Measurements from ENCODE around the gene MYO1D.
"Not testable (repeated sequence)": the region's sequence is repeated elsewhere in the genome, so short reads cannot be mapped to it uniquely, and the experiment has no call there.

MYO1D gene

DNA sequence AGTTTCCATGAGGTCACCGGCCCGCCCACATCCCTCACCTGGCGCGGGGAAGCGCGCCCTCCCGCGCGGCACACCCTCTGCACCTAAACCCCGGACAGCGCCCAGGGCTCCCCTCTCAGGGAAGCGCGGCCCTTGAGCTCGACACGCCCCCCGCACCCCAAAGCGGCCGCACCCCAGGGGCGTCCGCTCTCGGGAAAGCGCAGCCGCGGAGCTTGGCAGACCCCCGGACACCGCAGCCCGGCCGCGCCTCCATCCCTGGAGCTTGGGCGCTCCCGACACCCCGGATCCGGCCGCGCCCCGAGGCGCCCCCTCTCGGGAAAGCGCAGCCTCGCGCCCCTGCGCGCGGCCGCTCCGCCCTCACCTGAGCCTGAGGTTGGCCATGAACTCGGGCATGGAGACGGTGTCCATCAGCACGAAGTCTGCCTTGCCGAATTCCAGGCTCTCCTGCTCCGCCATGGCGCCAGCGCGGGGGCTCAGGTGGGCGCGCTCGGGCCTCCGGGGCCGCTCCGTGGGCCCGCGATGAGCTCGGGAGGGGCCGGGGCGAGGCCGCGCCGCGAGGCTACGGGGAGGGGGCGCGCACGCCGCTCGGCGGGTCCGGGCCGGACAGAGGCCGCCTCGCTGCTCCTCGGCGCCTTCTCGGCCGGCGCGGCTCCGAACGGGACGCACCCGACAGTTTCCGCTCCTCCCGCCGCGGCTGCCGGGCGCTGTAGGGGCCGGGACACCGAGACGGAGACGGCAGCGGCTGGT lies at the start of gene MYO1D:
Gene MYO1D, minus strand, starts transcription at position 708 of the 747 bp plus-strand sequence. Its CDS starts 252 bp downstream, at position 456.
- DNase-seq, result peak; percentile 54

DNA sequence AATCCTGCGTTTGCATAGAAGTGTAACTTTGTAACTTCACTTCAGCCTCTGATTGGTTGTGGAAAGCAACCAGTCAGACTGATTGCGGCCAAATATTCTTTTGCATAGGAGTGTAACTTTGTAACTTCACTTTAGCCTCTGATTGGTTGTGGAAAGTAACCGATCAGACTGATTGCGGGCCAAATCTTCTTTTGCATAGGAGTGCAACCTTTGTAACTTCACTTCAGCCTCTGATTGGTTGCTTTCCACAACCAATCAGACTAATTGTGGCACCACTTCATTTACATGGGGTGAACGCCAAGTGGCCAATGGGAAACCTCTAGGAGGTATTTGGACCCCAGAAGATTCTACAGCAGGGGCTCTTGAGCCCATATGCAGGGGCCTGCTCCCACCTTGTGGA lies 49.3 kb upstream of the MYO1D start:
- no peak for DNase-seq

DNA sequence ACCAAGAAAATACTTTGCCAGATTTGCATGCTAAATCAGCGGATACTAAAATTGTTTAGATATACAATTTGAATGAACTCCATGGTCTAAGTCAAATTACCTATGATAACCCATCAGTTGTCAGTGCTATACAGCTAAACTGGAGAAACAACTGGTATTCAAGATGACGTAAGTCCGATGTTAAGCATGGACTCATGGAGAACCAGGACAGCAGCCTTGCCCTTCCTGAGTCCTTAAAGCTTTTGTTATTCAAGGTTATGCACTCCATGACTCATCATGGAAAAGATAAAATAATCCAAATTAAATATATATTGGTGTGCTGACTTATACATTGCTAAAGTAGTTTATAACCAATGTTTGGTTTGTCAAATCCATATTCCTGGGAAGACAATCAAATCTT lies 47.0 kb upstream of the MYO1D start:
- DNase-seq, result not testable (repeated sequence)

- DNase-seq, result no peak
These were observed 44.1 kb upstream of the MYO1D start for GRCh38 chr17:32921017-32921416.

DNA sequence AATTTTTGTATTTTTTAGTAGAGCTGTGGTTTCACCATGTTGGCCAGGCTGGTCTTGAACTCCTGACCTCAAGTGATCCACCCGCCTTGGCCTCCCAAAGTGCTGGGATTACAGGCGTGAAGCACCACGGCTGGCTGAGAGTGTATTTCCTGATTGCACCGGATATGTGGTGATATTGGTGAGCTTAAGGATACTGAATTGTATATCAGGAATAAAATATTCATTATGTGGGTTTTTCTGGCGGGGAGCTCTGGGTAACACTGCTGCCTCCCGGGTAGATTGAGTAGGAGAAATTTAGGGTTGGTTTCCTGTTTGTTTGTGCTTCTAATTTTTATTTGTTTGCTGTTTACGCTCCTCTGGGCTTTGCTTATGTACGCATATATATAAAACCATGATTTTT lies 43.4 kb upstream of the MYO1D start:
- DNase-seq, result no peak

DNA sequence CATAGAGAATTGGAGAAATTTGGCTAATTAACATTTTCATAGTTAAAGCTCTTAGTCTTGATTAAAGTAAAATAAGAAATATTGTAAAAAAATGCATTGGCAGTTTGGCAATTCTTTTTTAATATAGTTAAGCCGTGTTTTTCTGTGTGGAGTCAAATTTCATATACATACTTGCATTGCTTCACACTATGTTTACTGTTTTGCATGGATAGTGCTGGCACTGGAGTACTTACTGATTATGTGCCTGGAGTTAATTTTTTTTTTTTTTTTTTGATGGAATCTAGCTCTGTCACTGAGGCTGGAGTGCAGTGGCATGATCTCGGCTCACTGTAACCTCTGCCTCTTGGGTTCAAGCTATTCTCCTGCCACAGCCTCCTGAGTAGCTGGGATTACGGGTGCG lies 43.0 kb upstream of the MYO1D start:
- not testable (repeated sequence) for DNase-seq

GRCh38 chr17:32917842-32918241 lies 40.9 kb upstream of the MYO1D start:
- no peak for DNase-seq

DNA sequence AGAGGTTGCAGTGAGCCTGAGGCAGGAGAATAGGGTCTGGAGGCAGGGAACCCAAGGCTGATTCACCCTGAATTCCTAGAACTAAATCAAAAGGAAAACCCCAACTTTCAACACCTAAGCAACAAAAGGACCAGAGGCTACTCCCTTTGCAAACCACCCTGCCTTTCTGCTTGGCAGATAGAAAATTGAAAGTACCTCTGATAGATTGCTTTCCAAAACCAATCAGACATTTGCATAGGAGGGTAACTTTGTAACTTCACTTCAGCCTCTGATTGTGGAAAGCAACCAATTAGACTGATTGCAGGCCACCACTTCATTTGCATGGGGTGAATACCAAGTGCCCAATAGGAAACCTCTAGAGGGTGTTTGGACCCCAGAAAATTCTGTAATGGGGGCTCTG lies 40.2 kb upstream of the MYO1D start:
- no peak for DNase-seq

GRCh38 chr17:32916134-32916533 lies 39.2 kb upstream of the MYO1D start:
- DNase-seq, result no peak

- DNase-seq, result no peak
These were observed 38.3 kb upstream of the MYO1D start for GRCh38 chr17:32915245-32915644.

DNA sequence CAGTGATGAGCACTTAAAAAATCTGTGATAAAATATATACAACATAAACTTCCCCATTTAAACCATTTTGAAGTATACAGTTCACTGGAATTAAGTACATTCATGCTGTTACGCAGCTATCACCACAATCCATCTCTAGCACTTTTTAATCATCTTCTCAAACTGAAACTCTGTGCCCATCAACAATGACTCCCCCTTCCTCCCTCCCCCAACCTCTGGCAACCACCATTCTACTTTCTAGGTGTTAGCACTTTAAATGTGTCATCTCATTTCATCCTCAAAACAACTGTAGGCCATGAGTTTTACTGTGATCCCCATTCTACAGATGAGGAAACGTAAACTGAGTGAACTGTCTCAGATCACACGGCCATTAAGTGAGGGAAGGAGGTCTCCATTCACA lies 37.3 kb upstream of the MYO1D start:
- DNase-seq, result no peak

GRCh38 chr17:32913593-32913992 lies 36.7 kb upstream of the MYO1D start:
- DNase-seq, result no peak

DNA sequence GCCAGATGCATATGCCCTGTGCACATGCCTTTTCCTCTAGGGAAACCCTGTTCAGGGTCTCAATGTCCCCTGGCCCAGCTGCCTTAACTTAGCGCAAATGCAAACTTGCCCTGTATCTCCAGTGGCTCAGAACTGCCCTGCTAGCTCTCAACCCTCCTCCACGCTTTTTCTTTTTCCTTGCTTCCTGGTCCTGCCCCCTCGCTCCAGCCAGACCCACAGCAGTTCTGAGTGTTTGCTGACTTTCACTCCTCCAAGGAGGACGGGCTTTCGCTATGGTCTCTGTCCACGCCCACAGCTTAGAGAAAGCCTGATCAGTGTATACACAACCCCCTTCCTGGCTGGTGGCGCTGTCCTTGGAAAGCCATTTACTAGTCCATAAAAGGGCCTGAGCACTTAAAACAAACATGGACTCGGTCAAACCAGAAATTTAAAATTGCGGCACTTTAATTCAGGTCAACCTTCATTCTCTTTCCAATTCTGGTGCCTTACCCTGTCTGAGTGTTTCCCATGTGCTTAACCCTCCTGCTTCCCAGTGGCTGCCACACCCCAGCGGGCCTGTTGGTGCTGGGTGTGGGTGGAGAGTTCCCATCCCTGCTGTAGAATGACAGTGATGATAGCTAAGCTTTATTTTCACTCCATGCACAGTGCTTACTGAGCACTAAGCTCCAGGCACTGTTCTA lies 35.4 kb upstream of the MYO1D start:
- DNase-seq, result no peak

DNA sequence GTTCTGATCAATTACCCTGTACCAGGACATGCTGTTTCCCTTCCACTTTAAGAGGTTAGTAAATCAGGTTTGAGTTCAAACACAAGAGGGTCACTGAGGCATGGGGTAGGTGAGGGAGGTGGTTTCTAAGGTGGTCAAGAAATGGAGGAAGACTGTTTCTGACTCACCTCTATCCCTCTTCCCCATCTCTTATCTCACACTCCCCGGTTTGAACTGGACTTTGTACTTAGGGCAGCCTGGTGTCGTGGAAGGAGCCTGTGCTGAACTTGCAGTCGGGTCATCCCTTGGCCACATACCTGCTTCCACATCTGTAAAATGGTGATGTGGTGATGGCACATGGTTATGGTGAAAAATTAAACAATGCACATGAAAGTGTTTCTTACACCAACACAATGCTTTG lies 33.8 kb upstream of the MYO1D start:
- DNase-seq, result no peak

GRCh38 chr17:32909787-32910369 lies 33.0 kb upstream of the MYO1D start:
- peak; percentile 42 for DNase-seq

DNA sequence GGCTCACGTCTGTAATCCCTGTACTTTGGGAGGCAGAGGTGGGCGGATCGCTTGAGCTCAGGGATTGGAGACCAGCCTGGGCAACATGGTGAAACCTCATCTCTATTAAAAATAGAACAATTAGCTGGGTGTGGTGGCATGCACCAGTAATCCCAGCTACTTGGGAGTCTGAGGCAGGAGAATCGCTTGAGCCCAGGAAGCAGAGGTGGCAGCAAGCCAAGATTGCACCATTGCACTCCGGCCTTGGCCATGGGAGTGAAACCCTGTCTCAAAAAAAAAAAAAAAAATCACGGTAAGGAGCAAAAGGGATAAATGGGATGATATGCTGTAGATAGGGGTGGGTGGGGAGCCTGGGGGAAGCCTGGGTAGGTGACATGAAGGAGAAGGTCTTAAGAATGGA lies 30.7 kb upstream of the MYO1D start:
- no peak for DNase-seq

GRCh38 chr17:32904891-32905290 lies 28.0 kb upstream of the MYO1D start:
- DNase-seq, result no peak

DNA sequence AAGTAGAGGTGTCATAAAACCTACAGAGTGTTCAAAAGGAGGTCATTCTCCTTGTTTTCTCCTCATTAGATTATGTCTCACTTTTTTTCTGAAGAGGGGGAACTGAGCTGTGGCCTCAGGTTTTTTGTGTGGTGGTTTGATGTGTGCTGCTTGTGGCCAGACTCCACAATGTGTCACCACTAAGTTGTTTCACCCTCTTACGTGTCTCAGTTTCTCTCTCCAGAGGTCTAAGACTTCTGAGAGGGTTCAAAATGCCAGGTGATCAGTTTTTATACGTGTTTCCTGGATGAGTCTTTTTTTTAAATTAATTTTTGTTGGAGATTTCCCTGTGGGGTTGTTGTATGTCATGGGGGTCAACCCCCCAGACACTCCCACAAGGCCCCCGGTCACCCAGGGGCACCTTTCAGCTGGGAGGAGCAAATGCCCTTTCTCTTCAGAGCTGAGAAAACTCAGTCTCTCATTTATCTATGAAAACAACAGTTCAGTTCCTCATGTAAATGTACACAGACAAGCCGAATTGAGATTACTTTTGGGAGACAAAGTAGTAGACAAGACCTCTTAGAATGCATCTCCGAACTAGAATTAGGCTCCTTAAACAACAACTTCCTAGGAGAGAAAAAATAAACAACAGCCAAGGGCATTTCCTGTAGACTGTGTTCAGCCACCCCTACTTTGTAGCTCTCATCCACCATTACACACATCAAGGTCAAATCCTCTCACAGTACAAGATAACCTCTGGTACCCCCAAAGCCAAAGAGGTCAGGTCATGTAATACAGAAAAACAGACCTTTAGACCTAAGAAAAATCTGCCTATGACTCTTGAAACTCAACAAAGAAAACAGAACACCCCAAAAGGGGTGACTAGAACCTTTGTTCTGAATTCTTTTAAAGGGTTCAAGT lies 27.1 kb upstream of the MYO1D start:
- DNase-seq, result no peak

GRCh38 chr17:32901743-32902142 lies 24.8 kb upstream of the MYO1D start:
- no peak for DNase-seq

DNA sequence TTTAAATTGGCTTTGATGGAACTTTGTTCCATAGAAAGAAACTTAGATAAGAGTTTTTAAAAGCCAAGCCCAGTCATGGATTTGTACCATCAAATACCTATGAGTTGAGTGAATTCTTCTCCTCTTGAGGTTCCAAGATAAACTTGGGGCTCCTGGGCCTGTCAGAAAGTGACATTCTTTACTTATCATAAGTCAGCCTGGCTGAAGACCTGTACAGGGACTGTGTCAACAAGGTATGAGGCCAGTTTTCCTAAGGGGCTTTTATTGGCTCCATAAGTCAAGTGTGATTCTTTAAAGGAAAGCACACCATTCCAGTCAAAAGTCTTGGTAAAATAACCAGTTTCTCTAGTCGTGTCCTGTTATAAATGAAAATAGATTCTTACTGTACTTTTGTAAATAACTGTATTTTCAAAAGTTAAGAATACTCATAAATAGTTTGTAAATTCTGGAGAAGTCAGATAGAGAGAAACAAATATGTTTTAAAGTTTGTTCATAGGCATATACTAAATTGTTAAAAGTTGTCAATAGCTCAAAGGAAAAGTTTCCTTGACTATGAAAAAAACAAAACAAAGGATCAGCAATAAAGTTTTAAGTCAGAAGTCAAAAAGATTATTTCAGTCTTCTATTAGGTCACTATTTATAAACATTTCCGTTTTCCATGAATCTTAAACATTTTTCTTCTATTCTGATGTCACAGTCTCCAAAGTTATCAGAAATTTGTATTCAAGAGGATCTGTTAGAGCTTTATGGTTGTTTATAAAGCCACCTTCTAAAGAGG lies 22.5 kb upstream of the MYO1D start:
- DNase-seq, result no peak

GRCh38 chr17:32896647-32897258 lies 19.8 kb upstream of the MYO1D start:
- DNase-seq, result no peak

- no peak for DNase-seq
These were observed 17.3 kb upstream of the MYO1D start for GRCh38 chr17:32894245-32894644.

Data from NCI-H2171 (cell line).